ENCODE measurements around the gene LTB4R.
A peak's percentile ranks its signal among the peaks of the same experiment; 100 is the strongest.

The LTB4R gene

GRCh38 chr14:24304019-24304387, 7.3 kb upstream of the LTB4R start:
- no peak for DNase-seq

- no peak for DNase-seq
Measured at GRCh38 chr14:24307156-24307574, 4.1 kb upstream of the LTB4R start.

- DNase-seq: peak; percentile 50 to 51
Measured at GRCh38 chr14:24307575-24308341, 3.5 kb upstream of the LTB4R start, which contains the start of gene CIDEB. TSS of gene CIDEB (minus strand) at chr14:24307977. CDS start at chr14:24307858, 119 bp downstream.

- no peak for DNase-seq
Measured at GRCh38 chr14:24308342-24309124, 2.8 kb upstream of the LTB4R start.

- DNase-seq: no peak
Measured at GRCh38 chr14:24309538-24310264, 1.6 kb upstream of the LTB4R start, which contains the start of gene LTB4R2. TSS of gene LTB4R2 (plus strand) at chr14:24310140. CDS start at chr14:24310665, 525 bp downstream.

- DNase-seq: no peak
Measured at GRCh38 chr14:24310265-24310645, 1.0 kb upstream of the LTB4R start.

- DNase-seq: peak; percentile 79 to 87
Measured at GRCh38 chr14:24311837-24312615, 724 bp downstream of the LTB4R start.

GRCh38 chr14:24312736-24313507, 1.6 kb downstream of the LTB4R start:
- peak; percentile 91 to 94 for DNase-seq

- peak; percentile 37 to 54 for DNase-seq
Measured at GRCh38 chr14:24313913-24314312, 2.6 kb downstream of the LTB4R start.

GRCh38 chr14:24314377-24315193, 3.3 kb downstream of the LTB4R start:
- peak in 1 of 2 experiments; percentile 6 for DNase-seq

GRCh38 chr14:24315243-24315806, 4.0 kb downstream of the LTB4R start:
- DNase-seq: peak in 1 of 2 experiments; percentile 18

- DNase-seq: no peak
Measured at GRCh38 chr14:24315807-24316596, 4.7 kb downstream of the LTB4R start.

- no peak for DNase-seq
Measured at GRCh38 chr14:24316597-24316950, 5.3 kb downstream of the LTB4R start.

GRCh38 chr14:24317141-24317928, 6.0 kb downstream of the LTB4R start:
- no peak for DNase-seq

GRCh38 chr14:24321212-24321975, 10.1 kb downstream of the LTB4R start:
- no peak for DNase-seq

GRCh38 chr14:24322672-24323071, 11.4 kb downstream of the LTB4R start:
- DNase-seq: no peak

- no peak for DNase-seq
Measured at GRCh38 chr14:24323341-24323740, 12.0 kb downstream of the LTB4R start.

- no peak for DNase-seq
Measured at GRCh38 chr14:24324024-24324423, 12.7 kb downstream of the LTB4R start.

All from AML-193 (cell line).